ENCODE data around the gene PRRC2B.

GRCh38 chr9:131516100-131516499, 122.2 kb downstream of the PRRC2B start:
- no peak for TF ChIP-seq POLR2AphosphoS5 (IDR thresholded peaks at IDR 0.05)
- TF ChIP-seq POLR2A (IDR thresholded peaks at IDR 0.05): no peak
- TF ChIP-seq CTCF (IDR thresholded peaks at IDR 0.05): no peak

Data from prostate gland (tissue), 2 donors.